ENCODE results near the gene UNKL.

Gene UNKL

DNA sequence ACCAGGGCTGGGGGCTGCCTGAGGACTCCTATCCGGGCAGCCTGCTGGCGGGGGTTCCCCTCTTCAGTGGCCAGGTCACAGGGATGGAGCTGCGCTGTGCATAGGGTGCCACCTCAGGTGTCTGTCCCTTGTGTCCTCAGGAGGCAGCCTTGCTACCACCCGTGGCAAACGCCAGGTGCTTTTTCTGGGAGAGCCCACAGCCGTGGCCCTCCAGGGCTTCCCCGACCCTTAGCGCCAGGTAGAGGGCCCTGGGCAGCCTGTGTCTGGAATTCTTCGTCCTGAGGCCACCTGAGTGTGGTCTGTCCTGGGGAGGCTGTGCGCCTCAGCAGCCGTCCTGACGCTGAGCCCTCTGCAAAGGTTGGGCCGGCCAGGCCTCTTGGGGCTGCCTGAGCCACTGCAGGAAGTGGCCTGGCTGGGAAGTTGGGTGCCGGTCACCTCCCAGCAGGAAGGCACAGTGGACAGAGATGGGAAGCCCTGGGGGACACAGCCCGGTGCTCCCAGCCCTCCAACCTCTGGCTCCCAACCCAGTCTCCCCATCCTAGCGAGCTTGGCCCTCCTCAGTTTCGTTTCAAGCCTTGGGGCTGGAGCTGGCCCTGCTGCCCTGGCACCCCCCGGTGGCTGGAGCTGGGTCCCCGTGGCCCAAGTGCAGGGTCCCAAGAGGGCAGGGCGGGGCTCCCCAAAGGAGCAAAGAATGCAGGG, 88.7 kb downstream of the UNKL start:
- no peak for DNase-seq (ENCODE audit: low read depth, low spot score)

DNA sequence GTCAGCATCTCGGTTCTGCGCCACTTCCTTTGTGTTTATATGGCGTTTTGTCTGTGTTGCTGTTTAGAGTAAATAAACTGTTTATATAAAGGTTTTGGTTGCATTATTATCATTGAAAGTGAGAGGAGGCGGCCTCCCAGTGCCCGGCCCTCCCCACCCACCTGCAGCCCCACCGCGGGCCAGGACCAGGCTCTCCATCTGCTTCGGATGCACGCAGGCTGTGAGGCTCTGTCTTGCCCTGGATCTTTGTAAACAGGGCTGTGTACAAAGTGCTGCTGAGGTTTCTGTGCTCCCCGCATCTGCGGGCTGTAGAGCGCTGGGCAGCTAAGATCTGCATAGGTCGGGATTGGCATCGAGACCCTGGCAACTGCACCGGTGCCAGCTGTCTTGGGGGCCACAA, 89.2 kb downstream of the UNKL start:
- no peak for DNase-seq (ENCODE audit: low read depth, low spot score)

GRCh38 chr16:1324286-1324826, 90.1 kb downstream of the UNKL start:
- DNase-seq (ENCODE audit: low read depth, low spot score): no peak

DNA sequence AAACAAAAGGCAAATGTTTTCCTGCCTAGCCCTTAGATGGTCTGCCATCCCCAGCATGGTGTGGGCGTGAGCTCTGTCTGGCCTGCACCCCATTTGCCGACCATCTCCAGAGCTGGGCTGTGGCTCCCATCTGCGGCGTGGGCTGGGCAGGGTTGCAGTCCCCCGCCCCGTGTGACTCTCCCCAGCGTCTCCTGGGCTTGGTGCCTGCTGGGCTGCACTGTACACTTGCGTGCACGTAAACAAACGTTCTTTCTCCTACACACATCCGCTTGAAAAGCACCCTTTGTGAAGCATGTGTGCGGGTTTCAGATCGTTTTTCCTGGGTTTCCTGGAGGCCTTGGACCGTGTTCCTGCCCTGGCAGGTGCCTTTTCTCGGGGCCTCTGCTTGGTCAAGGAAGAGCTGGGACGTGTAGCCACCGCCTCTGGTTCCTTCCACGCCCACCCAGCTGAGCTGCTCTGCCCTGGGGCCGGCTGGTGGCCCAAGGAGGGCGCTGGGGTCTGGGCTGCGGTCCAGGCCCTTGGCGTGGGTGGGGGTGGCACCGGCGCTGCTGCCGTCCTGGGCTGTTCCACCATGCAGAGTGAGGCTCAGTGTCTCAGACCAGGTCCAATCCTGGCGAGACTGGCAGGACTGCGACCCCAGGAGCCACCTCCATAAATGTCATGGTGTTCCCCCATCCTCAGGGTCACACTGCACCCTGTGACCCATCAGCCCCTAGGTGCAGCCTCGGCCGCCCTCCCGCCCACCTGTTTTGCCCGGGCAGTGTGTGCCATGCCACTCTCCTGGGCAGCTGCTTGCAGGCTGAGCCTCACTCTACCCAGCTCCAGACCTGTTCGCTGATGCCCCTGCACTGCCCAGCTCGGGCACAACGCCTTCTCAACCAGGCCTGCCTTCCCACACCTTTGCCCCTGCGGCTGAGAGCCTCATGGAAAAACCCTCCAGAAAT, 90.9 kb downstream of the UNKL start:
- no peak for DNase-seq (ENCODE audit: low read depth, low spot score)

DNA sequence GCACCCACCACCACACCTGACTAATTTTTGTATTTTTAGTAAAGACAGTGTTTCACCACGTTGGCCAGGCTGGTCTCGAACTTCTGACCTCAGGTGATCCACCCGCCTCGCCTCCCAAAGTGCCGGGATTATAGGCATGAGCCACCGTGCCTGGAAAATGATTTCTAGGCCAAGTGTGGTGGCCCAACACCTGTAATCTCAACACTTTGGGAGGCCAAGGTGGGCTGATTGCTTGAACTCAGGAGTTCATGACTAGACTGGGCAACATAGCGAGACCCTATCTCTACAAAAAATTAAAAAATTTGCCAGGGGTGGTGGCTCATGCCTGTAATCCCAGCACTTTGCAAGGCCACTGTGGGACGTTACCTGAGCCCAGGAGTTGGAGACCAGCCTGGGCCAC, 92.1 kb downstream of the UNKL start:
- no peak for DNase-seq (ENCODE audit: low read depth, low spot score)

DNA sequence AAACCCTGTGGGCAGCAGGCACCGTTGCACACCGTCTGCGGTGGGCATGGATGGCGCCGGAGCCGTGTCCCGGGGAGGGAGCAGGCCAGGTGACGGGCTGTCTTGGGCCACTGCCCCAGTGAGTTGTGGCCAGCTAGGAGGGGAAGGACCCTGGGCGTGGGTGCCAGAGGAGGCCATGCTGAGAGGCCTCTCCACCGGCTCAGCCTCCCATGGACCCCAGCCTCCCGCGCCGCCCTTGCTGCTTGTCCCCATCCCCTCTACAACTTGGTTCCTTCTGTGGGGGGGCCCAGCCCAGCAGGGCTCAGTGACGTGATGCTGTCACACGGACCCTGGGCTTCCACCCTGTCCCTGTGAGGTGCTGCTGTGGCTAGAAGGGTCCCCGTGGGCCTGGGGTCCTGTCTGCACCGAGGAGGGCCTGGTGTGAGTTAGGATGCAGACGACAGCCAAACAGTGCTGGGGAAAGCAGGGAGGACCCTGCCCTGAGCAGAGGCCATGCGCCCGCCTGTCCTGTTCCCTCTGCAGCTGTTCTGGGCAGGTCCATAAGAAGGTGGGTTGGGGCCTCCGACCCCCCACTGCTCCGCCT, 93.8 kb downstream of the UNKL start:
- DNase-seq (ENCODE audit: low read depth, low spot score): no peak

DNA sequence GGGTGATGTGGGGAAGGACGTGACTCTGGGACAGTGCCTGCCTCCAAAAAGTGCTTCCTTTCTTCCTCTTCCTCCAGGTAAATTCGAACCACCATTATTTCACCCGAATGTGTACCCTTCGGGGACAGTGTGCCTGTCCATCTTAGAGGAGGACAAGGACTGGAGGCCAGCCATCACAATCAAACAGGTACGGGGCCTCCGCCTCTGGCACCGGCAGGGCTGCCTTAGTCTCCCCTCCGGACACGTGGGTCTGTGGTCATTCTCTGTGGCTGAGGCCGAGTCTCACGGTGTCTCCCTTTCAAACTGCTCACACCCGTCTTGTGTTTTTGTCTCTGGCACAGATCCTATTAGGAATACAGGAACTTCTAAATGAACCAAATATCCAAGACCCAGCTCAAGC, 94.4 kb downstream of the UNKL start:
- DNase-seq (ENCODE audit: low read depth, low spot score): no peak

GRCh38 chr16:1319041-1319440, 95.5 kb downstream of the UNKL start:
- DNase-seq (ENCODE audit: low read depth, low spot score): no peak

- DNase-seq (ENCODE audit: low read depth, low spot score): no peak
Observed at GRCh38 chr16:1318268-1318545, 96.3 kb downstream of the UNKL start.

GRCh38 chr16:1317479-1318267, 96.8 kb downstream of the UNKL start:
- no peak for DNase-seq (ENCODE audit: low read depth, low spot score)

DNA sequence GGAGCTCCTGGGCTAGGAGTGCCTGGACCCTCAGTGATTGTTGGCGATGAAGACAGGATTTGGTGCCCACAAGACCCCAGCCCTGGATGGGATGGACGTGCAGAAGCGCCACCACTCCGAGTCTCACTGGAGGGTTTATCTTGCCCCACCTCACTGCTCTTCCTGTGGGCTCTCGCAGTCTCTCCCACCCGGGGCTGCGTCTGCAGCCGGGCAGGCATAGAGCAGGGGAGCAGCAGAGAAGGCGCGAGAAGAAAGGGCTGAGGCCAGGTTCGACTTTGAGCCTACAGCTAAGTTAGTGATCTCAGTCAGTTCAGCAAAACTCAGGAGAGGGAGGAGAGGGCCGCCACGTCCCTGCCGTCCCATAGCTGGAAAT, 98.5 kb downstream of the UNKL start:
- DNase-seq (ENCODE audit: low read depth, low spot score): no peak

DNA sequence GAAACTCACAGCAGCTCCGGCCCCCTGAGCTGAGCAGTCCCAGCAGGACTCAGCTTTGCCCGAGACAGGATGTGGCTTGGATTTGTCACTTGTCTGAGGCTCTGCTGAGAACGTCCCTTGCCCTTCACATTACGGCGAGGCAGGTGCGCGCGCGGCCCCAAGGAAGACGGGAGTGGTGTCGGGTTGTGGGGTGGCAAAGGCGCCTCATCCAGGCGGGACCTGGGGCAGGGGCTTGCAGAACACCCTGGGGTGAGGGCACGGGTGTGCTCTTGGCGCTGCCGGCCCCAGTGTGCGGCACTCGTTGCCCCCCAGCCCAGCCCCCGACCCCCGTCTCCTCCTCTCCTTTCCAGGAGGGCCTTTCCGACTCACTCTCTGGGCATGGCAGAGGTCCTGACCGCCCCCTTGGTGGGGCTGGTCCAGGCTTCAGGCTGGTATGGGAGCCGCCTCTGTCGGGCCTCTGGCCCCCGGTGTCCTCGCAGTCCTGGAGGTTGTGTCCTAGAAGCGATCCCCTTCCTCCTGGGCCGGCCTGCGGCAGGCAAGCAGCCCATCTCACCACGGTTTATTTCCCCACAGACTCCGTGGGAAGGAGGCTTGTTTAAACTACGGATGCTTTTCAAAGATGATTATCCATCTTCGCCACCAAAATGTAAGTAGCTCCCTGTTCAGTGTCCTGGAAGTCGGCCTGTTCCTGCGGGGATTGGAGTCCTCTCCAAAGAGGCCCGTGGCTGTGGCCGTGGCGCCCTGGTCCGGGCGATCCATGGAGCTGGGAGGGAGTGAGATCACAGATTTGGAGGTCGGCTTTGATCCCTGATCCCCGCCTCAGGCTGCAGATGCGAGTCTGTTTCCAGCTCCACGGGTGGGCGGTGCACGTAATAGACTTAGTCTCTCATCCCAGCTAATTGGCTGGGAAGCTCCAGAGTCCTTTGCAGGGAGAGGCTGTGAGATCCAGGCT, 99.1 kb downstream of the UNKL start:
- DNase-seq (ENCODE audit: low read depth, low spot score): no peak

DNA sequence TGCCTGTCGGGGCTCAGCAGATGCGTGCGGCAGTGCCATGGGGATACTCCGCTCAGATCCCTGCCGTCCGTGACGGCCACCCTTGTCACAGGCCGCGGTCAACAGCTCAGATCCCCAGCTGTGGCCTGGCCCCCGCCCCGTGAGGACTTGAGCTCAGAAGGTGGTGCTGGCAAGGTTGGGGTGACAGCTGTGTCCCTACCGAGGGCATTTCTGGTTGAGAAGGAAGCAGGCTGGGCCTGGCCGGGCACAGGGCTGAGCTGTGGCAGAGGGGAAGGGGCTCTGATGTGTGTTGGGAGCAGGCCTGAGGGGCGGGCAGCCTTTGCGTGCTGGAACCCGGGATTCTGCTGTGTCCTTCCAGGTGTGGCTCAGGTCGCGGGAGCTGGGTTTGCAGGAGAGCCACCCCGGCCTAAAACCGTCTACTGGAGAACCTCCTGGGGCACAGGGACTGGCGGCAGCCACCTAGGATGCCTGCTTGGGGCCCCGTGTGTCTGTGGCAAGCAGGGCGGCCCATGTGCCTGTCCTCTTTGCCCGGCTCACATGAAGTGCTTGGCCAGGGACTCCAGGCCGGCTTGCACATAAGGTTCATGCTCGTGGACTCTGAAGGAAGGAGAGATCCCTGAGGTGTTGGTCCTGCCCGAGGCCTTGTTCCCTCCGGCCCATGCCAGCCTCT, 100.0 kb downstream of the UNKL start:
- no peak for DNase-seq (ENCODE audit: low read depth, low spot score)

- DNase-seq (ENCODE audit: low read depth, low spot score): no peak
Observed at GRCh38 chr16:1313721-1314369, 100.7 kb downstream of the UNKL start.
